Hepatocyte (in vitro differentiated cells): Measurements from ENCODE around the gene AKAP13. TPM values are rescaled to one million over a fixed set of nuclear protein-coding genes. Genes with fewer than 3 reads are reported as not detected.

Experiments
- DNase-seq: peaks from one replicate; pipeline ENCODE4 v3.0.0-alpha.2; 2016; ENCODE audit warnings: low spot score
- H2AFZ ChIP-seq: fragments of 200-600 bp; sonication (generic); 2 replicates; pipeline ENCODE4 v1.6.0; 2016; ENCODE audit warnings: antibody characterized with exemption, mild to moderate bottlenecking
- H3K27ac ChIP-seq: fragments of 200-600 bp; sonication (generic); 2 replicates; pipeline ENCODE4 v1.5.1; 2016; ENCODE audit warnings: mild to moderate bottlenecking
- H3K27me3 ChIP-seq: fragments of 200-600 bp; sonication (generic); 2 replicates; pipeline ENCODE4 v1.6.1; 2016
- H3K36me3 ChIP-seq: fragments of 200-600 bp; sonication (generic); replicated peaks from 2 replicates; pipeline ENCODE4 v1.5.1; 2016; ENCODE audit warnings: low read depth; ENCODE audit not compliant: insufficient read depth
- H3K4me1 ChIP-seq: fragments of 200-600 bp; sonication (generic); 2 replicates; pipeline ENCODE4 v1.5.1; 2016; ENCODE audit warnings: mild to moderate bottlenecking, moderate library complexity; ENCODE audit not compliant: insufficient read depth
- H3K4me2 ChIP-seq: fragments of 200-600 bp; sonication (generic); 2 replicates; pipeline ENCODE4 v1.6.0; 2016
- H3K4me3 ChIP-seq: fragments of 200-600 bp; sonication (generic); 2 replicates; pipeline ENCODE4 v1.5.1; 2016; ENCODE audit warnings: mild to moderate bottlenecking
- H3K79me2 ChIP-seq: fragments of 200-600 bp; sonication (generic); 2 replicates; pipeline ENCODE4 v1.6.0; 2017; ENCODE audit warnings: mild to moderate bottlenecking
- H3K9me2 ChIP-seq: fragments of 200-600 bp; sonication (generic); replicated peaks from 2 replicates; pipeline ENCODE4 v1.6.0; 2017; ENCODE audit warnings: mild to moderate bottlenecking; ENCODE audit not compliant: insufficient read depth
- H3K9me3 ChIP-seq: fragments of 200-600 bp; sonication (generic); 2 replicates; pipeline ENCODE4 v1.5.1; 2016; ENCODE audit warnings: low read depth, mild to moderate bottlenecking
- H4K20me1 ChIP-seq: fragments of 200-600 bp; sonication (generic); 2 replicates; pipeline ENCODE4 v1.6.0; 2016; ENCODE audit warnings: mild to moderate bottlenecking; ENCODE audit not compliant: insufficient read depth, poor library complexity, severe bottlenecking
- EZH2 ChIP-seq: fragments of 200-600 bp; sonication (generic); IDR thresholded peaks from 2 replicates; pipeline ENCODE4 v1.6.1; 2016; ENCODE audit warnings: antibody characterized with exemption, mild to moderate bottlenecking, borderline replicate concordance
- EZH2phosphoT487 ChIP-seq: fragments of 200-600 bp; sonication (generic); IDR thresholded peaks from one replicate; pipeline ENCODE4 v1.6.1; 2018; ENCODE audit warnings: antibody characterized with exemption, mild to moderate bottlenecking, low read depth, moderate library complexity; ENCODE audit not compliant: unreplicated experiment, severe bottlenecking
- WGBS: methylation state at CpG from one replicate; pipeline ENCODE4 v1.1.6; 2016; ENCODE audit warnings: low lambda C conversion rate; ENCODE audit errors: missing lambda C conversion rate; 5-methylcytosine and 5-hydroxymethylcytosine counted together
- polyA plus RNA-seq: library from polyadenylated mRNA; unstranded; fragments of >200 nt; fragmentation: Nextera tagmentation; extraction: Ambion mirVana; gene quantifications from 2 replicates; pipeline ENCODE4 v1.2.1, GENCODE V29; 2016
- total RNA-seq: library from RNA; depleted of rRNA; stranded (reverse); fragments of >200 nt; gene quantifications from 2 replicates; pipeline ENCODE4 v1.2.3, GENCODE V29; 2014
- TF ChIP-seq, protein P1 (sequence below): fragments of 200-600 bp; sonication (generic); IDR thresholded peaks from 2 replicates; pipeline ENCODE4 v1.5.1; 2016; ENCODE audit warnings: antibody characterized with exemption, mild to moderate bottlenecking; ENCODE audit not compliant: poor library complexity

AKAP13 gene
- total and polyA plus RNA-seq, 2 experiments from 2014 or later = 55.6 to 80.9 TPM

DNA sequence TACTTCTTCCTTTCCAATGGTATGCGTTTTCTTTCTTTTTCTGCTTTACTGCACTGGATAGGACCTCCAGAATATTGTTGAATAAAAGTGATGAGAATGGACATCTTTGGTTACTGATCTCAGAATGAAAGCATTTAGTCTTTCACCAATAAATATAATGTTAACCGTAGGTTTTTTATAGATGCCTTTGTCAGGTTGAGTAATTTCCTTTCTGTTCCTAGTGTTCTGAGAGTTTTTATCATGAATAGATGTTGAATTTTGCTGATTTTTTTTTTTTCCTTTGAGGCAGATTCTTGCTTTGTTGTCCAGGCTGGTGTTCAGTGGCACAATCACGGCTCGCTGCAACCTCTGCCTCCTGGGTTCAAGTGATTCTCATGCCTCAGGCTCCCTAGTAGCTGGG, 255.9 kb downstream of the AKAP13 start:
- Histone ChIP-seq H3K27ac (no peak overlapping the region), H2AFZ (no peak overlapping the region), H3K27me3 (no peaks in the 10 kb centered on the region), H3K36me3 (no peaks in the 10 kb centered on the region), H3K4me3 (no peak overlapping the region), H3K79me2 (peaks cover 53% of the 10 kb centered on the region), H3K4me1 (no peaks in the 10 kb centered on the region), H3K4me2 (no peak overlapping the region), H3K9me3 (no peaks in the 10 kb centered on the region), H4K20me1 (no peaks in the 10 kb centered on the region), H3K9me2 (no peaks in the 10 kb centered on the region)
- WGBS = 95% methylated on average over 4 of the region's 4 CpGs
- TF ChIP-seq, protein P1, sequence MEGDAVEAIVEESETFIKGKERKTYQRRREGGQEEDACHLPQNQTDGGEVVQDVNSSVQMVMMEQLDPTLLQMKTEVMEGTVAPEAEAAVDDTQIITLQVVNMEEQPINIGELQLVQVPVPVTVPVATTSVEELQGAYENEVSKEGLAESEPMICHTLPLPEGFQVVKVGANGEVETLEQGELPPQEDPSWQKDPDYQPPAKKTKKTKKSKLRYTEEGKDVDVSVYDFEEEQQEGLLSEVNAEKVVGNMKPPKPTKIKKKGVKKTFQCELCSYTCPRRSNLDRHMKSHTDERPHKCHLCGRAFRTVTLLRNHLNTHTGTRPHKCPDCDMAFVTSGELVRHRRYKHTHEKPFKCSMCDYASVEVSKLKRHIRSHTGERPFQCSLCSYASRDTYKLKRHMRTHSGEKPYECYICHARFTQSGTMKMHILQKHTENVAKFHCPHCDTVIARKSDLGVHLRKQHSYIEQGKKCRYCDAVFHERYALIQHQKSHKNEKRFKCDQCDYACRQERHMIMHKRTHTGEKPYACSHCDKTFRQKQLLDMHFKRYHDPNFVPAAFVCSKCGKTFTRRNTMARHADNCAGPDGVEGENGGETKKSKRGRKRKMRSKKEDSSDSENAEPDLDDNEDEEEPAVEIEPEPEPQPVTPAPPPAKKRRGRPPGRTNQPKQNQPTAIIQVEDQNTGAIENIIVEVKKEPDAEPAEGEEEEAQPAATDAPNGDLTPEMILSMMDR = no peak
- TF ChIP-seq EZH2 = no peak
- TF ChIP-seq EZH2phosphoT487 = no peak
- no peak for DNase-seq

DNA sequence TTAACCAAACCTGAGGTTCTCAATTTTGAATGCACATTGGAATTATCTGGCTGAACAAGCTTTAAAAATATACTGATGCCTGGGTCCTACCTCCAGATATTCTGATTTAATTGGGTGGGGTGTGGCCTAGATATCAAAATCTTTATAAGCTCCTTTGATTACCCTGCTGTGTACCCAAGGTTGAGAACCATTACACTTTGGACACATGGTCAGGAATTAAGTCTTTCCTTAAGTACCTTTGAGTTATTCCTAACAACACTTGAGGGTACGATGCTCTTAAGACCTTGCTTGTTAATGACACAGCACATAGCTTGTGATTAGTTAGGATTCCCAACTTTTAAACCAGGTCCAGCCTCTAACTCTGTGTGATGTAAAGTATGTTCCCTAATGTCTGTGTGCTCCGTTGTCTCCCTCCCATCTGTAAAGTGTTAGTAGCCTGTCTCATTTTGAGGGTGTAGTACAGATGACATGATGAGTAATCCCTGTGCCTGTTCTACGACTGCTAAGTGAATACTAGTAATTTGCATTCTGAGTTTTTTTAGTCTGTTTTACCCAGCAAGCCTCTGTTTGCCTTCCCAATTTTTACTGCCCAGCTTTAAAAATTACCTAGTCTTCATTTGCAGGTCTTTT, 259.5 kb downstream of the AKAP13 start:
- peaks cover 54% of the 10 kb centered on the region for H3K79me2 ChIP-seq
- H3K36me3 ChIP-seq = no peaks in the 10 kb centered on the region
- no peak overlapping the region for H3K4me3 ChIP-seq
- H3K4me1 ChIP-seq = peaks cover 10% of the 10 kb centered on the region
- 41% methylated on average over 3 of the region's 3 CpGs for WGBS
- no peaks in the 10 kb centered on the region for H3K9me2 ChIP-seq
- H3K4me2 ChIP-seq = no peak overlapping the region
- no peak for TF ChIP-seq EZH2phosphoT487
- TF ChIP-seq, protein P1 = no peak
- no peak for TF ChIP-seq EZH2
- H4K20me1 ChIP-seq = no peaks in the 10 kb centered on the region
- no peak for DNase-seq
- no peak overlapping the region for H3K27ac ChIP-seq
- H3K9me3 ChIP-seq = no peaks in the 10 kb centered on the region
- no peaks in the 10 kb centered on the region for H3K27me3 ChIP-seq
- no peak overlapping the region for H2AFZ ChIP-seq

DNA sequence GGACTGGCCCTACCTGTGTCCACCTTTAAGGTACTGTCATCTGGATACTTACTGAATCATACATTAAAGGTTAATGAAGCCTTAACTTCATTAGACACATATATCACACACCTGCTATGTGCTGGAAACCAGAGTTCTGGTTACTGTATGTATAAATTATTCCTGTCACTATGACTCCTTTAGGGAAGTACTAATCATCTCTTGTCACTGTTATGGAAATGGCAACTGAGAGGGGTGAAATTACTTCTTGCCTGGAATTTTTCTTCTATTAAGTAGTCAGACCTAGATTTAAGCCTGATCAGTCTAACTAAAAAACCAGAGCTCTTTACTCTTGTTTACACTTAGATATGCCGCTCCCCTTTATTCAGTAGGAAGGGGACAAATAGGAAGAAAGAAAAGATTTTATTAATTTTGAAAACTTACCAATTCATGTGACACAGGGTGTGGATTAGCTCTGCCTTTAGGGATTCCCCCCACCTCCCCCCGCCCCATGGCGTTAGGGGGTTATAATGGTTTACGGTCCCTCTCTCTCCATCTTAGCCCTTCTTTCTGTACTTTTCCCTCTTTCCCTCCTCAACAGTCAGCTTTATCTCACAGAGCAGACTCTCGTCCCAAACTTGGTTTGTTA, 261.8 kb downstream of the AKAP13 start:
- Histone ChIP-seq H2AFZ (no peak overlapping the region), H3K9me2 (no peaks in the 10 kb centered on the region), H3K27ac (peak overlapping the region; percentile 81), H3K9me3 (no peaks in the 10 kb centered on the region), H3K4me2 (peak overlapping the region; percentile 25), H3K36me3 (no peaks in the 10 kb centered on the region), H3K4me3 (no peak overlapping the region), H3K4me1 (peaks cover 10% of the 10 kb centered on the region), H4K20me1 (no peaks in the 10 kb centered on the region), H3K27me3 (no peaks in the 10 kb centered on the region), H3K79me2 (peaks cover 49% of the 10 kb centered on the region)
- TF ChIP-seq EZH2 (no peak), EZH2phosphoT487 (no peak)
- TF ChIP-seq, protein P1 = no peak
- 88% methylated on average over 5 of the region's 5 CpGs for WGBS
- DNase-seq = no peak
